T-helper 1 cell treated with Interleukin-12 subunit alpha and Interleukin-12 subunit beta and Interleukin-4 antibody, amounts not matched to agents 30 μg/mL and 1 μg/mL, for 36 hours (primary cell): ENCODE measurements around the gene GDI1.

Source experiments
- H3K27ac Mint-ChIP-seq: one replicate; pipeline ENCODE4 v1.8.0; 2021; ENCODE audit warnings: mild to moderate bottlenecking, mixed read lengths
- H3K27me3 Mint-ChIP-seq: one replicate; pipeline ENCODE4 v1.8.0; 2021; ENCODE audit warnings: low read depth, mixed read lengths
- H3K36me3 Mint-ChIP-seq: one replicate; pipeline ENCODE4 v1.8.0; 2021; ENCODE audit warnings: low read depth, mixed read lengths
- H3K4me1 Mint-ChIP-seq: one replicate; pipeline ENCODE4 v1.8.0; 2021; ENCODE audit warnings: low read depth, mixed read lengths
- H3K4me3 Mint-ChIP-seq: one replicate; pipeline ENCODE4 v1.8.0; 2021; ENCODE audit warnings: mild to moderate bottlenecking, moderate library complexity, mixed read lengths
- H3K9me3 Mint-ChIP-seq: one replicate; pipeline ENCODE4 v1.8.0; 2021; ENCODE audit warnings: mixed read lengths

The GDI1 gene

GRCh38 chrX:154470434-154470833 is 33.5 kb downstream of the GDI1 start:
- no peaks in the 10 kb centered on the region for H3K27me3 Mint-ChIP-seq

GRCh38 chrX:154470914-154471568 is 34.1 kb downstream of the GDI1 start:
- Mint-ChIP-seq H3K4me3 (no peak overlapping the region), H3K36me3 (no peaks in the 10 kb centered on the region)

More at GRCh38 chrX:154470434-154470833, 33.5 kb downstream of the GDI1 start:
- Mint-ChIP-seq H3K4me1 (peaks cover 2% of the 10 kb centered on the region), H3K36me3 (no peaks in the 10 kb centered on the region), H3K9me3 (no peaks in the 10 kb centered on the region), H3K4me3 (no peak overlapping the region), H3K27ac (no peak overlapping the region)

GRCh38 chrX:154471839-154472684 is 35.1 kb downstream of the GDI1 start:
- H3K36me3 Mint-ChIP-seq: no peaks in the 10 kb centered on the region
- H3K4me3 Mint-ChIP-seq: no peak overlapping the region
- no peak overlapping the region for H3K27ac Mint-ChIP-seq
- H3K9me3 Mint-ChIP-seq: no peaks in the 10 kb centered on the region
- peaks cover 7% of the 10 kb centered on the region for H3K4me1 Mint-ChIP-seq
- H3K27me3 Mint-ChIP-seq: no peaks in the 10 kb centered on the region

More at GRCh38 chrX:154470914-154471568, 34.1 kb downstream of the GDI1 start:
- Mint-ChIP-seq H3K4me1 (peaks cover 4% of the 10 kb centered on the region), H3K27me3 (no peaks in the 10 kb centered on the region), H3K27ac (no peak overlapping the region), H3K9me3 (no peaks in the 10 kb centered on the region)

GRCh38 chrX:154472685-154473632 is 36.0 kb downstream of the GDI1 start:
- Mint-ChIP-seq H3K27me3 (no peaks in the 10 kb centered on the region), H3K4me3 (no peak overlapping the region), H3K9me3 (no peaks in the 10 kb centered on the region), H3K27ac (no peak overlapping the region), H3K4me1 (peaks cover 9% of the 10 kb centered on the region), H3K36me3 (no peaks in the 10 kb centered on the region)

GRCh38 chrX:154473683-154474082 is 36.7 kb downstream of the GDI1 start:
- Mint-ChIP-seq H3K4me1 (peaks cover 9% of the 10 kb centered on the region), H3K36me3 (no peaks in the 10 kb centered on the region), H3K27me3 (no peaks in the 10 kb centered on the region), H3K4me3 (no peak overlapping the region), H3K9me3 (no peaks in the 10 kb centered on the region), H3K27ac (no peak overlapping the region)

GRCh38 chrX:154476821-154477220 is 39.9 kb downstream of the GDI1 start:
- H3K27ac Mint-ChIP-seq: no peak overlapping the region
- no peak overlapping the region for H3K4me3 Mint-ChIP-seq
- H3K27me3 Mint-ChIP-seq: no peaks in the 10 kb centered on the region
- no peaks in the 10 kb centered on the region for H3K36me3 Mint-ChIP-seq
- peaks cover 12% of the 10 kb centered on the region for H3K4me1 Mint-ChIP-seq
- H3K9me3 Mint-ChIP-seq: no peaks in the 10 kb centered on the region

GRCh38 chrX:154477891-154478477 is 41.0 kb downstream of the GDI1 start:
- Mint-ChIP-seq H3K36me3 (peaks cover 2% of the 10 kb centered on the region), H3K4me3 (peak overlapping the region; percentile 86), H3K4me1 (peaks cover 12% of the 10 kb centered on the region), H3K9me3 (no peaks in the 10 kb centered on the region), H3K27ac (peak overlapping the region; percentile 81), H3K27me3 (no peaks in the 10 kb centered on the region)

- peak within 1 kb of the TSS; percentile 86 for H3K4me3 Mint-ChIP-seq
- H3K27ac Mint-ChIP-seq: peak within 1 kb of the TSS; percentile 83
- peaks cover 6% of the 10 kb centered on the region for H3K36me3 Mint-ChIP-seq
- H3K4me1 Mint-ChIP-seq: peaks cover 15% of the 10 kb centered on the region
- no peaks in the 10 kb centered on the region for H3K27me3 Mint-ChIP-seq
- H3K9me3 Mint-ChIP-seq: no peaks in the 10 kb centered on the region
Measured at GRCh38 chrX:154478728-154479622, 42.0 kb downstream of the GDI1 start, which contains the start of gene LAGE3. TSS of gene LAGE3 (minus strand) at chrX:154479281. CDS start at chrX:154478915, 366 bp downstream.

GRCh38 chrX:154481195-154481594 is 44.2 kb downstream of the GDI1 start:
- Mint-ChIP-seq H3K9me3 (no peaks in the 10 kb centered on the region), H3K4me1 (peaks cover 11% of the 10 kb centered on the region), H3K36me3 (peaks cover 8% of the 10 kb centered on the region), H3K27me3 (no peaks in the 10 kb centered on the region), H3K4me3 (no peak overlapping the region), H3K27ac (no peak overlapping the region)

- Mint-ChIP-seq H3K36me3 (peaks cover 8% of the 10 kb centered on the region), H3K4me1 (peaks cover 9% of the 10 kb centered on the region), H3K27ac (no peak overlapping the region), H3K27me3 (no peaks in the 10 kb centered on the region), H3K4me3 (no peak overlapping the region), H3K9me3 (no peaks in the 10 kb centered on the region)
Measured at GRCh38 chrX:154481911-154482601, 45.1 kb downstream of the GDI1 start.

- peaks cover 6% of the 10 kb centered on the region for H3K4me1 Mint-ChIP-seq
- no peak overlapping the region for H3K27ac Mint-ChIP-seq
- H3K36me3 Mint-ChIP-seq: peaks cover 10% of the 10 kb centered on the region
- H3K9me3 Mint-ChIP-seq: no peaks in the 10 kb centered on the region
- no peak overlapping the region for H3K4me3 Mint-ChIP-seq
- no peaks in the 10 kb centered on the region for H3K27me3 Mint-ChIP-seq
Measured at GRCh38 chrX:154482786-154483185, 45.8 kb downstream of the GDI1 start.

- Mint-ChIP-seq H3K4me1 (peaks cover 8% of the 10 kb centered on the region), H3K4me3 (no peak overlapping the region), H3K27me3 (no peaks in the 10 kb centered on the region), H3K27ac (peak overlapping the region; percentile 26), H3K9me3 (no peaks in the 10 kb centered on the region), H3K36me3 (peaks cover 14% of the 10 kb centered on the region)
Measured at GRCh38 chrX:154483325-154483724, 46.4 kb downstream of the GDI1 start.
